Measurements from ENCODE around the gene ABCD1.
"Not testable (repeated sequence)": the region's sequence is repeated elsewhere in the genome, so short reads cannot be mapped to it uniquely, and the experiment has no call there.

GRCh38 chrX:153699210-153699783 is 25.4 kb upstream of the ABCD1 start:
- TF ChIP-seq POLR2A, CTCF (IDR thresholded peaks at IDR 0.05): not testable (repeated sequence)

All from uterus (tissue), 2 donors.